IgD-negative memory B cell (primary cell): ENCODE results near the gene NEUROD2. TPM values are rescaled to one million over a fixed set of nuclear protein-coding genes. Genes with fewer than 3 reads are reported as not detected.

Experiments used
- H3K27ac Mint-ChIP-seq, 3 donors: one replicate each; pipeline ENCODE4 v1.8.0; 2020 to 2022; ENCODE audit warnings: mild to moderate bottlenecking in 3 of 3, mixed read lengths in 3 of 3, moderate library complexity in 1 of 3
- H3K27me3 Mint-ChIP-seq: one replicate; pipeline ENCODE4 v1.8.0; 2021; ENCODE audit warnings: mixed read lengths
- H3K36me3 Mint-ChIP-seq: one replicate; pipeline ENCODE4 v1.8.0; 2020; ENCODE audit warnings: mild to moderate bottlenecking, mixed read lengths
- H3K4me1 Mint-ChIP-seq, 3 donors: one replicate each; pipeline ENCODE4 v1.8.0; 2020 to 2022; ENCODE audit warnings: mixed read lengths in 3 of 3, mild to moderate bottlenecking in 1 of 3
- H3K4me3 Mint-ChIP-seq, 4 donors: one replicate each; pipeline ENCODE4 v1.8.0; 2020 to 2022; ENCODE audit warnings: mild to moderate bottlenecking in 4 of 4, mixed read lengths in 4 of 4, moderate library complexity in 3 of 4
- H3K9me3 Mint-ChIP-seq, 3 donors: one replicate each; pipeline ENCODE4 v1.8.0; 2020 to 2021; ENCODE audit warnings: mixed read lengths in 3 of 3, mild to moderate bottlenecking in 1 of 3
- polyA plus RNA-seq: library from polyadenylated mRNA; unstranded; fragments of 300-500 nt; fragmentation: Illumina TruSeq; gene quantifications from one replicate; pipeline ENCODE4 v1.2.3, GENCODE V29; 2021

NEUROD2 gene
- polyA plus RNA-seq, 1 donor from 2014 or later = not detected

- Mint-ChIP-seq H3K4me1 (peaks cover 29 to 45% (median 35%) of the 10 kb centered on the region in 3 donors), H3K9me3 (no peaks in the 10 kb centered on the region), H3K36me3 (peaks cover 3% of the 10 kb centered on the region), H3K4me3 (peak overlapping the region in 2 of 4 donors; percentile 70 to 86), H3K27me3 (no peaks in the 10 kb centered on the region), H3K27ac (no peak overlapping the region)
These were observed 32.1 kb upstream of the NEUROD2 start for GRCh38 chr17:39639566-39640458.

- H3K4me3 Mint-ChIP-seq = peak overlapping the region in 2 of 4 donors; percentile 70 to 86
- no peaks in the 10 kb centered on the region for H3K27me3 Mint-ChIP-seq
- H3K4me1 Mint-ChIP-seq = peaks cover 34 to 48% (median 38%) of the 10 kb centered on the region in 3 donors
- peaks cover 3% of the 10 kb centered on the region for H3K36me3 Mint-ChIP-seq
- no peaks in the 10 kb centered on the region for H3K9me3 Mint-ChIP-seq
- no peak overlapping the region for H3K27ac Mint-ChIP-seq
These were observed 31.3 kb upstream of the NEUROD2 start for GRCh38 chr17:39639043-39639442.

GRCh38 chr17:39638317-39638716 is 30.6 kb upstream of the NEUROD2 start:
- Mint-ChIP-seq H3K27me3 (no peaks in the 10 kb centered on the region), H3K9me3 (no peaks in the 10 kb centered on the region), H3K27ac (peak overlapping the region; percentile 20 to 88 (median 82)), H3K4me1 (peaks cover 34 to 45% (median 38%) of the 10 kb centered on the region in 3 donors), H3K4me3 (peak overlapping the region; percentile 70 to 97 (median 94)), H3K36me3 (no peaks in the 10 kb centered on the region)

GRCh38 chr17:39636927-39637736 is 29.4 kb upstream of the NEUROD2 start, which contains the start of gene STARD3:
TSS of gene STARD3 (plus strand) at chr17:39637144. CDS start at chr17:39653532, 16,388 bp downstream.
- Mint-ChIP-seq H3K27ac (peak within 1 kb of the TSS; percentile 20 to 90 (median 88)), H3K4me1 (peaks cover 31 to 41% (median 34%) of the 10 kb centered on the region in 3 donors), H3K4me3 (peak within 1 kb of the TSS; percentile 70 to 97 (median 94)), H3K9me3 (no peaks in the 10 kb centered on the region), H3K27me3 (no peaks in the 10 kb centered on the region), H3K36me3 (no peaks in the 10 kb centered on the region)

- Mint-ChIP-seq H3K4me3 (peak overlapping the region; percentile 70 to 97 (median 94)), H3K4me1 (peaks cover 31 to 36% (median 34%) of the 10 kb centered on the region in 3 donors), H3K9me3 (no peaks in the 10 kb centered on the region), H3K27me3 (no peaks in the 10 kb centered on the region), H3K27ac (peak overlapping the region; percentile 20 to 90 (median 88)), H3K36me3 (peaks cover 2% of the 10 kb centered on the region)
These were observed 28.8 kb upstream of the NEUROD2 start for GRCh38 chr17:39636587-39636926.

- Mint-ChIP-seq H3K27me3 (peaks cover 2% of the 10 kb centered on the region), H3K4me3 (peak overlapping the region in 3 of 4 donors; percentile 70 to 97 (median 90)), H3K36me3 (peaks cover 2% of the 10 kb centered on the region), H3K4me1 (peaks cover 31 to 35% (median 32%) of the 10 kb centered on the region in 3 donors), H3K27ac (peak overlapping the region in 2 of 3 donors; percentile 51 to 88), H3K9me3 (no peaks in the 10 kb centered on the region)
These were observed 28.0 kb upstream of the NEUROD2 start for GRCh38 chr17:39635614-39636176.

- Mint-ChIP-seq H3K27me3 (peaks cover 3% of the 10 kb centered on the region), H3K27ac (peak overlapping the region in 2 of 3 donors; percentile 23 to 79), H3K9me3 (no peaks in the 10 kb centered on the region), H3K36me3 (peaks cover 2% of the 10 kb centered on the region), H3K4me3 (peak overlapping the region in 1 of 4 donors; percentile 82), H3K4me1 (peaks cover 25 to 29% (median 28%) of the 10 kb centered on the region in 3 donors)
These were observed 26.7 kb upstream of the NEUROD2 start for GRCh38 chr17:39634384-39634871.

GRCh38 chr17:39633570-39634183 is 26.0 kb upstream of the NEUROD2 start:
- peaks cover 2% of the 10 kb centered on the region for H3K36me3 Mint-ChIP-seq
- peaks cover 19 to 23% (median 23%) of the 10 kb centered on the region in 3 donors for H3K4me1 Mint-ChIP-seq
- H3K27me3 Mint-ChIP-seq = peaks cover 5% of the 10 kb centered on the region
- H3K9me3 Mint-ChIP-seq = no peaks in the 10 kb centered on the region
- H3K27ac Mint-ChIP-seq = peak overlapping the region in 1 of 3 donors; percentile 86
- peak overlapping the region in 1 of 4 donors; percentile 52 for H3K4me3 Mint-ChIP-seq

- H3K36me3 Mint-ChIP-seq = peaks cover 2% of the 10 kb centered on the region
- peaks cover 7% of the 10 kb centered on the region for H3K27me3 Mint-ChIP-seq
- H3K4me1 Mint-ChIP-seq = peaks cover 10 to 13% (median 11%) of the 10 kb centered on the region in 3 donors
- H3K9me3 Mint-ChIP-seq = no peaks in the 10 kb centered on the region
- no peak overlapping the region for H3K27ac Mint-ChIP-seq
- no peak overlapping the region for H3K4me3 Mint-ChIP-seq
These were observed 24.6 kb upstream of the NEUROD2 start for GRCh38 chr17:39632153-39632941.

GRCh38 chr17:39631403-39631802 is 23.7 kb upstream of the NEUROD2 start:
- Mint-ChIP-seq H3K4me1 (peaks cover 7 to 11% (median 8%) of the 10 kb centered on the region in 3 donors), H3K36me3 (peaks cover 2% of the 10 kb centered on the region), H3K9me3 (no peaks in the 10 kb centered on the region), H3K27ac (no peak overlapping the region), H3K4me3 (peak overlapping the region in 1 of 4 donors; percentile 2), H3K27me3 (peaks cover 10% of the 10 kb centered on the region)

- no peak overlapping the region for H3K4me3 Mint-ChIP-seq
- no peak overlapping the region for H3K27ac Mint-ChIP-seq
- peaks cover 2% of the 10 kb centered on the region for H3K36me3 Mint-ChIP-seq
- no peaks in the 10 kb centered on the region for H3K9me3 Mint-ChIP-seq
- peaks cover 5 to 7% (median 6%) of the 10 kb centered on the region in 3 donors for H3K4me1 Mint-ChIP-seq
- H3K27me3 Mint-ChIP-seq = peaks cover 19% of the 10 kb centered on the region
These were observed 22.2 kb upstream of the NEUROD2 start for GRCh38 chr17:39629898-39630297.

- H3K27me3 Mint-ChIP-seq = peaks cover 21% of the 10 kb centered on the region
- no peak overlapping the region for H3K27ac Mint-ChIP-seq
- H3K4me3 Mint-ChIP-seq = no peak overlapping the region
- H3K4me1 Mint-ChIP-seq = peaks cover 4 to 7% (median 5%) of the 10 kb centered on the region in 3 donors
- H3K36me3 Mint-ChIP-seq = peaks cover 2% of the 10 kb centered on the region
- H3K9me3 Mint-ChIP-seq = no peaks in the 10 kb centered on the region
These were observed 21.8 kb upstream of the NEUROD2 start for GRCh38 chr17:39629494-39629880.

GRCh38 chr17:39628655-39629493 is 21.2 kb upstream of the NEUROD2 start:
- H3K27me3 Mint-ChIP-seq = peaks cover 21% of the 10 kb centered on the region
- peaks cover 2% of the 10 kb centered on the region for H3K36me3 Mint-ChIP-seq
- H3K27ac Mint-ChIP-seq = no peak overlapping the region

More at GRCh38 chr17:39628655-39629493, 21.2 kb upstream of the NEUROD2 start:
- H3K4me1 Mint-ChIP-seq = peaks cover 0 to 5% (median 3%) of the 10 kb centered on the region in 3 donors
- H3K4me3 Mint-ChIP-seq = no peak overlapping the region
- H3K9me3 Mint-ChIP-seq = no peaks in the 10 kb centered on the region
